Activated B cell treated with CpG ODN at 0.5 μM for 24 hours (primary cell): Measurements from ENCODE around the gene C1orf167. TPM values are rescaled to one million over a fixed set of nuclear protein-coding genes. Genes with fewer than 3 reads are reported as not detected.
A peak's percentile ranks its signal among the peaks of the same experiment; 100 is the strongest.

Source experiments
- ATAC-seq: fragments of 200-7000 bp; cut with Tn5 transposase; one replicate; pipeline ENCODE4 v1.10.0; 2021; ENCODE audit warnings: low read depth, mild to moderate bottlenecking, moderate library complexity
- CTCF ChIA-PET: fragments of 350-600 bp; sonication (Branson Sonifier 250); formaldehyde crosslinking; loops from one replicate; lab custom pipeline; 2021; ENCODE audit warnings: antibody characterized with exemption; lab: Charles Lee
- POLR2A ChIA-PET: fragments of 350-600 bp; sonication (Branson Sonifier 250); formaldehyde crosslinking; loops from one replicate; lab custom pipeline; 2021; ENCODE audit warnings: antibody characterized with exemption; lab: Charles Lee
- DNase-seq: peaks from one replicate; pipeline ENCODE4 v3.0.0; 2022
- H3K27ac Mint-ChIP-seq: one replicate; pipeline ENCODE4 v1.8.0; 2020; ENCODE audit warnings: mixed read lengths
- H3K27me3 Mint-ChIP-seq: one replicate; pipeline ENCODE4 v1.8.0; 2021; ENCODE audit warnings: mixed read lengths
- H3K36me3 Mint-ChIP-seq: one replicate; pipeline ENCODE4 v1.8.0; 2021; ENCODE audit warnings: low read depth, mixed read lengths
- H3K4me1 Mint-ChIP-seq: one replicate; pipeline ENCODE4 v1.8.0; 2021; ENCODE audit warnings: mixed read lengths
- H3K4me3 Mint-ChIP-seq: one replicate; pipeline ENCODE4 v1.8.0; 2020; ENCODE audit warnings: mild to moderate bottlenecking, mixed read lengths
- H3K9me3 Mint-ChIP-seq: one replicate; pipeline ENCODE4 v1.8.0; 2020; ENCODE audit warnings: mixed read lengths
- intact Hi-C: fragments of 100-400 bp; cut with micrococcal nuclease; formaldehyde crosslinking; loops from one replicate; pipeline ENCODE4 v1.15.1; 2024
- total RNA-seq: library from RNA; stranded (reverse); gene quantifications from 2 replicates; pipeline ENCODE4 v1.2.3, GENCODE V29; 2022
- TF ChIP-seq, protein P1 (sequence below): fragments of 200-600 bp; IDR thresholded peaks from one replicate; pipeline ENCODE4 v1.8.0; 2022; ENCODE audit warnings: antibody characterized with exemption, mild to moderate bottlenecking

The C1orf167 gene
- total RNA-seq, 1 donor from 2014 or later: not detected

DNA sequence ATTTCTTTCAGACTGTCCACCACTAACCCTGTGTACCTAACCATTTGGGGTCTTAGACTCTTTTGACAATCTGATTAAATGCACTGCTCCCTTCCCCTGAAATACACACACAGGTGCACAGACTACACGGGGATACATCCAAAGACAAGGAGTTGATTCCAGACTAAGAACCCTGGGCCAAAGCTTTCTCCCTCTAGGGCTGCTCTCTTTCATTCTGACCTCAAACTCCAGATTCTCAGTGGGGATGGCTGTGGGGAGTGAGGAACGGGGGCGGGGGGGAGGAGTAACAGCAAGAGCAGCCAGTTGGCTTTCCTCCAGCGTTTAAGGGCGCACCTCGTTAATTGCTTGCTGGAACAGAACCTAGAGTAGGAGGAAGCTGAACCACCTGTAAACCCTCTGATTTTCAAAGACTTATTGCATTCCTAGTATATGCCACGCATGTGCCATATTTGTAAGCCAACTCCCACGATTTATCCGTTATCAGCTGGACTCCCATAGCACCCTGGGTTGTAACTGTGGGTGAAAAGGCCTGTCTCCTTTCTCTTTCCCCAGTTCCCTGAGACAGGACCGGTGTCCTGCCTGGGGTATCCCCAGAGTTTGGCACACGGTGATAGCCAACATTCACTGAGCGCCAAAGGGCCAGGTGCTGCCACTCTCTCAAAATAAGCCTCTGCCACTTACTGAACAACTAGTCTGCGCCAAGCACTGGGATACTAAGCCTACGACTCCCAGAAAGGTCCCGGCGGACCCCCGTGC lies 42.9 kb downstream of the C1orf167 start:
- CTCF ChIA-PET: no interaction called here
- POLR2A ChIA-PET: interaction anchor here (0.6 to 6.8 kb wide), 3 partner anchors 9 to 522 kb away, joined by 3 to 163 read pairs (median 3); no protein-coding TSS in a partner anchor
- ATAC-seq (no peak), DNase-seq (no peak)
- Mint-ChIP-seq H3K9me3 (no peaks in the 10 kb centered on the region), H3K27me3 (no peaks in the 10 kb centered on the region), H3K4me3 (peak overlapping the region; percentile 95), H3K27ac (peak overlapping the region; percentile 97), H3K36me3 (peaks cover 70% of the 10 kb centered on the region), H3K4me1 (peaks cover 76% of the 10 kb centered on the region)
- TF ChIP-seq, protein P1, sequence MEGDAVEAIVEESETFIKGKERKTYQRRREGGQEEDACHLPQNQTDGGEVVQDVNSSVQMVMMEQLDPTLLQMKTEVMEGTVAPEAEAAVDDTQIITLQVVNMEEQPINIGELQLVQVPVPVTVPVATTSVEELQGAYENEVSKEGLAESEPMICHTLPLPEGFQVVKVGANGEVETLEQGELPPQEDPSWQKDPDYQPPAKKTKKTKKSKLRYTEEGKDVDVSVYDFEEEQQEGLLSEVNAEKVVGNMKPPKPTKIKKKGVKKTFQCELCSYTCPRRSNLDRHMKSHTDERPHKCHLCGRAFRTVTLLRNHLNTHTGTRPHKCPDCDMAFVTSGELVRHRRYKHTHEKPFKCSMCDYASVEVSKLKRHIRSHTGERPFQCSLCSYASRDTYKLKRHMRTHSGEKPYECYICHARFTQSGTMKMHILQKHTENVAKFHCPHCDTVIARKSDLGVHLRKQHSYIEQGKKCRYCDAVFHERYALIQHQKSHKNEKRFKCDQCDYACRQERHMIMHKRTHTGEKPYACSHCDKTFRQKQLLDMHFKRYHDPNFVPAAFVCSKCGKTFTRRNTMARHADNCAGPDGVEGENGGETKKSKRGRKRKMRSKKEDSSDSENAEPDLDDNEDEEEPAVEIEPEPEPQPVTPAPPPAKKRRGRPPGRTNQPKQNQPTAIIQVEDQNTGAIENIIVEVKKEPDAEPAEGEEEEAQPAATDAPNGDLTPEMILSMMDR: no peak
- intact Hi-C loops: loop anchor here (2.0 to 10.0 kb wide), 6 partner anchors 20 to 1893 kb away; partner anchors contain the start of genes CTNNBIP1, DFFA, FBXO2 and FBXO44

DNA sequence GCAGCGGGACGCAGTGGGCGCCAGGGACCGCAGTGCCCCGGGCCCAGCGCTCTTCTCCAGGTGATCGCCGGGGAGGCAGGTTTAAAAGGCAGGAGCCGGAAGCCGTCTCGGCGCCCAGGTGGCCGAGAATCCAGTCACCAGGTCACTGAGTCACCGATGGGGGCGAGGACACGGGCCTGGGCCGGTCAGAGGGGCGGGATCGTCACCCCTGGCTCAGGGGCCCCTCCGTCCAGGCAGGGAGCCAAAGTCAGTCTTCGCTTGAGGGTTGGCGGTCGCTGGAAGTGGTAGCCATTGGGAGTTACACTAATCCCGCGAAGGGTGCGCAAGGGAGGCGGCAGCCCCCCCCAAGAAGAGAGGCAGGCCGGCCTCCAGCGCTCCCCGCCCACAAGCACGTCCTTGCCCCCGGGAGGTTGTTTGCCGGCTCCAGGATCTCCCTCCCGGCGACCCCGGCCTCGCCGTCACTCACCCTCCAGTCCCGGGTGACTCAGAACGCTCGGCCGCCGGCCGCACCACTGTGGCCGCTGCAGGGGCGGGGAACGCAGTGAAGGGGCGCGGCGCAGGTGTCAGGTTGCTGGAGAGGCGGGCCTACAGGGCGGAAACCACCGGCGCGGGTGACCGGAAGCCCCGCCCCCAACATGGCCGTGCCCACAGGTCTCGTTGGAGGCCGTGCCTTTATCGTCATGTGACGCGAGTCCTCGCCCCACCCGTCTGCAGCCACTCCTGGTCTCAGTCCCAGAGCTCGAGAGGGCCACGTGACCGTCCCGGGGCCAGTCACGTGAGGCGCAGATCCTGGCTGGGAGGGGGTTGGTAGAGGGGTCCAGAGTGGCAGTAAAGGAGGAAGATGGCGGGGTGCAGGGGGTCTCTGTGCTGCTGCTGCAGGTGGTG lies 43.7 kb downstream of the C1orf167 start, which contains the start of the genes CLCN6 and MTHFR:
CLCN6 (plus strand) TSS at position 770 of the 885 bp plus-strand sequence; CDS start at position 842, 72 bp downstream.
MTHFR (minus strand) TSS at position 543 of the 885 bp plus-strand sequence. CDS start 2,848 bp downstream, outside the sequence.
- Mint-ChIP-seq H3K27ac (peak within 1 kb of the TSS; percentile 97), H3K27me3 (no peaks in the 10 kb centered on the region), H3K4me3 (peak within 1 kb of the TSS; percentile 95), H3K4me1 (peaks cover 78% of the 10 kb centered on the region), H3K9me3 (no peaks in the 10 kb centered on the region), H3K36me3 (peaks cover 67% of the 10 kb centered on the region)
- ChIA-PET CTCF (interaction anchor here (1.2 to 2.1 kb wide), 2 partner anchors 152 to 768 kb away, joined by 3 to 5 read pairs; no protein-coding TSS in a partner anchor), POLR2A (interaction anchor here (0.6 to 6.8 kb wide), 24 partner anchors 8 to 1977 kb away, joined by 3 to 163 read pairs (median 3); partner anchors contain the start of genes AGTRAP, FBXO6, MFN2 and MIIP)
- intact Hi-C loops: loop anchor here (1.0 to 10.0 kb wide), 11 partner anchors 9 to 1893 kb away; partner anchors contain the start of genes AGTRAP, CTNNBIP1, DFFA and FBXO2
- peak; percentile 84 for ATAC-seq
- peak; percentile 99 for DNase-seq
- TF ChIP-seq, protein P1: no peak

DNA sequence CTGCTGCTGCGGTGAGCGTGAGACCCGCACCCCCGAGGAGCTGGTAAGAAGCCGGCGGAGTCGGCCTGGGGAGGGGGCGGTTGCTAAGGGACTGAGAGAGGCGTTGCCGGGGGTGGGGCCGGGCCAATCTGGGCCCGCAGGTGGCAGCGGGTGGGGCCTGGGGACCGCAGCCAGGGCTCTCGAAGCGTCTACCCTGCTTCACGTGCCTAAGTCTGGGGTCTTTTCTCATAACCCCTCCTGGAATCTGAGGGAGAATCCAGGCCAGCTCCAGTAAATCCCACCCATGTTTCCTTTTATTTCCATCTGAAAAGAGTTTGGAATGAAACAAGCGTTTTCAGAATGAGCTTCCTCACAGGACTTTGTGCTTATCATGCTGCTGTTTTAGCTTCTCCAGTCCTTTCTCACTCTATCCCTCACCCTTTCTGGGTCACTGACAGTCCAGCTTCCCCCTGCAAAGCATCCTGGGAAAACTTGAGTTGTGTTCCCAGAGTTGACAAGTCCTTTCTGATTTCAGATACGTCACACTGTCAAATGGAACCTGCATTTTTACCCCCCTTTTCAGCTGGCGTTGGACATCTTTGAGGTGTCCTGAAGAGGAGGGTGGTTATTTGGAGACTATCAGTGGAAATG lies 44.4 kb downstream of the C1orf167 start:
- DNase-seq (no peak), ATAC-seq (peak; percentile 62)
- ChIA-PET POLR2A (interaction anchor here (0.5 to 6.8 kb wide), 26 partner anchors 9 to 1977 kb away, joined by 3 to 163 read pairs (median 4); partner anchors contain the start of genes AGTRAP, FBXO6, MFN2 and MIIP), CTCF (interaction anchor here (1.2 to 2.1 kb wide), 2 partner anchors 153 to 769 kb away, joined by 3 to 5 read pairs; no protein-coding TSS in a partner anchor)
- Mint-ChIP-seq H3K36me3 (peaks cover 65% of the 10 kb centered on the region), H3K9me3 (no peaks in the 10 kb centered on the region), H3K4me1 (peaks cover 73% of the 10 kb centered on the region), H3K27ac (peak overlapping the region; percentile 97), H3K4me3 (peak overlapping the region; percentile 95), H3K27me3 (no peaks in the 10 kb centered on the region)
- TF ChIP-seq, protein P1: no peak
- intact Hi-C loops: loop anchor here (1.0 to 10.0 kb wide), 10 partner anchors 8 to 1894 kb away; partner anchors contain the start of genes AGTRAP, CTNNBIP1, DFFA and FBXO2

DNA sequence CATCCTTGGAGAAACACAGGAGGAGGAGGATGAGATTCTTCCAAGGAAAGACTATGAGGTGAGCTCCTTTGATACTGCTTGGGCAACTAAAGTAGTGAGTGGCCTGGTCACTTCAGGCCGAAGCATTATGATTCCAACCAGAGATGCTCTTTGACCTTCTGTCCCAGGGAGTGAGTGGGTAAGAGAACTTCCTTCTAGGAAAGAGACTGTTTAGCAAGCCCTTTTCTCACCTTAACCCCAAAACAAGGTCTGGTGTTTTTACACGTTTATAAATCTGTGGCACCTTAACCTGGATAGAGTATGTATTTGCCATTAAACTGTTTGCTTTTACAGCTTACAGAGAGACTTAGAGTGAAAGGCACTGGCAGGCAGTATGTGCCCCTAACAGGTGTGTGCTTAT lies 45.1 kb downstream of the C1orf167 start:
- DNase-seq: no peak
- POLR2A ChIA-PET: interaction anchor here (0.5 to 6.8 kb wide), 12 partner anchors 8 to 534 kb away, joined by 3 to 163 read pairs (median 4); partner anchors contain the start of genes AGTRAP, FBXO6 and MIIP
- no peak for ATAC-seq
- CTCF ChIA-PET: interaction anchor here (1.2 to 2.1 kb wide), 2 partner anchors 154 to 769 kb away, joined by 3 to 5 read pairs; no protein-coding TSS in a partner anchor
- Mint-ChIP-seq H3K27ac (peak overlapping the region; percentile 97), H3K9me3 (no peaks in the 10 kb centered on the region), H3K4me3 (peak overlapping the region; percentile 95), H3K4me1 (peaks cover 70% of the 10 kb centered on the region), H3K27me3 (no peaks in the 10 kb centered on the region), H3K36me3 (peaks cover 65% of the 10 kb centered on the region)
- TF ChIP-seq, protein P1: no peak
- intact Hi-C loops: loop anchor here (5.0 to 10.0 kb wide), 5 partner anchors 155 to 1895 kb away; partner anchors contain the start of genes CTNNBIP1, DFFA, FBXO2 and FBXO44
